GM12878 (cell line): Measurements from ENCODE around the gene MAP1LC3B. TPM values are rescaled to one million over a fixed set of nuclear protein-coding genes. Genes with fewer than 3 reads are reported as not detected.
A peak's percentile ranks its signal among the peaks of the same experiment; 100 is the strongest.

Experiments used
- ATAC-seq: fragments of 200-7000 bp; cut with Tn5 transposase; 3 replicates; pipeline ENCODE4 v1.9.1; 2020; ENCODE audit warnings: mild to moderate bottlenecking, moderate library complexity
- BruUV-seq: library from RNA; stranded (reverse); fragments of 400-500 nt; replicated peaks from 2 replicates; lab custom pipeline; 2021; lab: Mats Ljungman, UMichigan
- CTCF ChIA-PET: fragments of 300-600 bp; sonication (Branson Sonifier 250); formaldehyde crosslinking; extraction: SDS; loops from one replicate; lab custom pipeline; 2021; ENCODE audit warnings: inconsistent platforms; lab: Yijun Ruan, JAX
- POLR2A ChIA-PET: fragments of 350-600 bp; formaldehyde crosslinking; extraction: SDS; loops from one replicate; lab custom pipeline; 2021; ENCODE audit warnings: inconsistent platforms; lab: Charles Lee
- RAD21 ChIA-PET: fragments of 300-600 bp; sonication (Branson Sonifier 250); formaldehyde crosslinking; loops from one replicate; lab custom pipeline; 2023; ENCODE audit warnings: antibody characterized with exemption; ENCODE audit not compliant: unreplicated experiment; lab: Charles Lee
- SMC1A ChIA-PET: fragments of 300-600 bp; sonication (Branson Sonifier 250); formaldehyde crosslinking; loops from one replicate; lab custom pipeline; 2023; ENCODE audit not compliant: unreplicated experiment, uncharacterized antibody; lab: Charles Lee
- DNase-seq: peaks from one replicate; pipeline ENCODE4 v3.0.0-alpha.2; 2011; ENCODE audit warnings: low read depth, low spot score
- FAIRE-seq: peaks from 3 replicates; lab custom pipeline; 2011; peaks lifted over from hg19 to GRCh38; lab: Jason Lieb, UNC
- H2AFZ ChIP-seq: 2 replicates; pipeline ENCODE4 v1.6.0; 2011; ENCODE audit warnings: low read depth, low read length, control low read depth; ENCODE audit not compliant: control insufficient read depth
- H3K27ac ChIP-seq: 2 replicates; pipeline ENCODE4 v1.5.1; 2011; ENCODE audit warnings: control low read depth; ENCODE audit not compliant: control insufficient read depth, insufficient read depth
- H3K27me3 ChIP-seq, 2 experiments: replicated peaks in 1 of 2; 2 replicates each; pipeline versions ENCODE4 v1.6.0 to v1.6.1; 2011; ENCODE audit warnings: low read length in 1 of 2; ENCODE audit not compliant: control insufficient read depth in 2 of 2, insufficient read depth in 2 of 2
- H3K36me3 ChIP-seq, 2 experiments: 2 replicates each; pipeline ENCODE4 v1.5.1; 2011; ENCODE audit warnings: low read length in 1 of 2; ENCODE audit not compliant: control insufficient read depth in 2 of 2, insufficient read depth in 2 of 2
- H3K4me1 ChIP-seq: 2 replicates; pipeline ENCODE4 v1.6.1; 2011; ENCODE audit warnings: mild to moderate bottlenecking, low read length, moderate library complexity, mixed read lengths; ENCODE audit not compliant: control insufficient read depth, insufficient read depth
- H3K4me2 ChIP-seq: 2 replicates; pipeline ENCODE4 v1.6.0; 2011; ENCODE audit warnings: control low read depth; ENCODE audit not compliant: control insufficient read depth, insufficient read depth
- H3K4me3 ChIP-seq: fragments of 200-600 bp; sonication (generic); 2 replicates; pipeline ENCODE4 v1.5.1; 2016
- H3K79me2 ChIP-seq: 2 replicates; pipeline ENCODE4 v1.6.0; 2011; ENCODE audit warnings: low read length; ENCODE audit not compliant: control insufficient read depth, insufficient read depth
- H3K9ac ChIP-seq: 2 replicates; pipeline ENCODE4 v1.8.0; 2011; ENCODE audit warnings: low read length, control low read depth, mixed read lengths; ENCODE audit not compliant: control insufficient read depth, insufficient read depth
- H3K9me3 ChIP-seq: replicated peaks from 3 replicates; pipeline ENCODE4 v1.5.1; 2011; ENCODE audit warnings: mild to moderate bottlenecking, low read length; ENCODE audit not compliant: control insufficient read depth, insufficient read depth
- H4K20me1 ChIP-seq: 2 replicates; pipeline ENCODE4 v1.6.0; 2011; ENCODE audit not compliant: control insufficient read depth, insufficient read depth
- MEF2A ChIP-seq: IDR thresholded peaks from 2 replicates; pipeline ENCODE4 v1.6.1; 2011; ENCODE audit warnings: low read depth, mild to moderate bottlenecking, low read length, moderate library complexity; ENCODE audit not compliant: insufficient read depth
- MEF2B ChIP-seq: fragments of 450-650 bp; IDR thresholded peaks from 2 replicates; pipeline ENCODE4 v1.6.1; 2018; ENCODE audit warnings: mild to moderate bottlenecking, moderate library complexity; ENCODE audit not compliant: partially characterized antibody, poor library complexity, severe bottlenecking
- NFIC ChIP-seq: IDR thresholded peaks from 2 replicates; pipeline ENCODE4 v1.6.1; 2012; ENCODE audit warnings: low read depth, mild to moderate bottlenecking, inconsistent platforms, low read length, moderate library complexity
- PML ChIP-seq: IDR thresholded peaks from 2 replicates; pipeline ENCODE4 v1.6.1; 2012; ENCODE audit warnings: low read length, inconsistent platforms
- TCF7 ChIP-seq: IDR thresholded peaks from 2 replicates; pipeline ENCODE4 v1.6.1; 2014; ENCODE audit warnings: antibody characterized with exemption, borderline replicate concordance
- WGBS: methylation state at CpG from one replicate; pipeline ENCODE4 v1.1.6; 2016; ENCODE audit warnings: low lambda C conversion rate; ENCODE audit not compliant: insufficient replicate concordance, insufficient coverage; ENCODE audit errors: missing lambda C conversion rate; 5-methylcytosine and 5-hydroxymethylcytosine counted together
- in situ Hi-C: fragments of 300-500 bp; cut with MboI; formaldehyde crosslinking; loops from 9 replicates; pipeline ENCODE4 v1.14.3; 2018; ENCODE audit warnings: mixed read lengths
- intact Hi-C: fragments of 100-400 bp; cut with micrococcal nuclease; formaldehyde crosslinking; loops from one replicate; pipeline ENCODE4 v1.14.2; 2022; ENCODE audit not compliant: unreplicated experiment
- polyA plus RNA-seq, 11 experiments: library from polyadenylated mRNA; depleted of rRNA in 4 of 11; unstranded in 6 of 11; stranded (reverse) in 5 of 11; fragments of >200 nt; fragmentation: Nextera tagmentation in 4 of 11; fragmentation: Illumina TruSeq in 1 of 11; extraction: Ambion mirVana in 4 of 11; extraction: Trizol in 1 of 11; gene quantifications; 1 replicate in 1 of 11; 2 replicates in 10 of 11; pipeline versions ENCODE4 v1.2.1 to v1.2.3, GENCODE V29; 2011 to 2016; ENCODE audit warnings: inconsistent platforms in 2 of 11, missing spikeins in 2 of 11, low read depth in 1 of 11
- total RNA-seq, 4 experiments: library from RNA; depleted of rRNA in 3 of 4; stranded (reverse); fragments of >200 nt in 3 of 4; fragmentation: Illumina TruSeq in 1 of 4; extraction: Trizol in 1 of 4; gene quantifications; 2 replicates each; pipeline versions ENCODE4 v1.2.1 to v1.2.3, GENCODE V29; 2013 to 2021

Gene MAP1LC3B
- total and polyA plus RNA-seq, 10 of the 15 experiments (the other 5 are each of a cell fraction or from before 2014, with no cell fraction given), result 6.1 to 42.8 (median 13.7) TPM

DNA sequence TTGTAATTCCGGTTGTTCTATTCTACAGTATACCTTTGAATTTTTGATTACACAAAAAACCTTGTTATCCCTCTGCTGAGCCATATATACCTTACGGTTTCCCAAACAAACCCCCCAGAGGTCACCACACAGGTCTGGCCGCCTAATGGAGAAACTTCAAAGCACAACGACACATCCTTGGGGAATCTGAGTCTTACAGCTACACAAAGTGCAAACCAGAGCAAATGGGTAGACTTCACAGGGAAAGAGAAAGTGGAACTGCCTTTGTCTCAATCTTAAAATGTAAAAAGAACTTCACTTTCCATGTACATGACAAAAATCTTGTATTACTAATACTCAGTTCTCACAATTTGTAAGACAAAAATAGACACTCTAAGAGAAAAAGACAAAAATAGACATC is 11.3 kb upstream of the MAP1LC3B start:
- intact Hi-C loops, result loop anchor here (10.0 kb wide), 1 partner anchor 1074 kb away; the partner anchor contains the start of gene ZFPM1
- Histone ChIP-seq H3K4me1 (peaks cover 10% of the 10 kb centered on the region), H3K79me2 (peaks cover 58% of the 10 kb centered on the region), H2AFZ (peak overlapping the region; percentile 56; the same call in 1 of the 2 replicates), H3K9ac (peak overlapping the region; percentile 76), H3K27me3 (no peaks in the 10 kb centered on the region), H4K20me1 (no peaks in the 10 kb centered on the region; the same call in 1 of the 2 replicates), H3K4me2 (peak overlapping the region; percentile 79), H3K9me3 (no peaks in the 10 kb centered on the region), H3K36me3 (peaks cover 0 to 3% of the 10 kb centered on the region in 2 experiments; a peak in 1 of 4 replicates), H3K27ac (peak overlapping the region; percentile 81), H3K4me3 (peak overlapping the region; percentile 77)
- POLR2A ChIA-PET, result interaction anchor here (0.6 to 4.5 kb wide), 4 partner anchors 14 to 1177 kb away, joined by 3 to 36 read pairs (median 12); partner anchors contain the start of genes C16orf95 and MAP1LC3B
- TF ChIP-seq NFIC, result peak; percentile 11; the same call in 1 of the 2 replicates
- TF ChIP-seq MEF2A, result peak; percentile 88
- TF ChIP-seq MEF2B, result peak; percentile 37
- no peak for TF ChIP-seq PML
- peak; percentile 27; the same call in 1 of the 2 replicates for TF ChIP-seq TCF7
- 4% methylated on average over 4 of the region's 4 CpGs for WGBS
- FAIRE-seq (peak; percentile 80), ATAC-seq (0 out of 3 replicates have a peak, but pooled peaks have one; percentile 1), DNase-seq (peak; percentile 19)
- SMC1A ChIA-PET, result interaction anchor here (0.7 to 1.2 kb wide), 2 partner anchors 8 to 57 kb away, joined by 3 to 4 read pairs; no protein-coding TSS in a partner anchor
- TSS peak; percentile 59 for BruUV-seq
- CTCF ChIA-PET, result interaction anchor here (0.7 to 4.8 kb wide), 4 partner anchors 13 to 64 kb away, joined by 3 to 40 read pairs (median 4); partner anchors contain the start of gene C16orf95
- in situ Hi-C loops, result loop anchor here (10.0 kb wide), 1 partner anchor 484 kb away; the partner anchor contains the start of gene SLC7A5
- RAD21 ChIA-PET, result interaction anchor here (0.7 to 1.1 kb wide), 2 partner anchors 13 to 62 kb away, joined by 3 to 5 read pairs; no protein-coding TSS in a partner anchor
